GM21737 (cell line): ENCODE data around the gene ZDHHC11B.
"Not testable (repeated sequence)": the region's sequence is repeated elsewhere in the genome, so short reads cannot be mapped to it uniquely, and the experiment has no call there.

Experiments
- ATAC-seq: cut with Tn5 transposase; IDR thresholded peaks from one replicate; pipeline ENCODE4 v1.9.1; 2021; ENCODE audit warnings: mild to moderate bottlenecking, moderate library complexity; ENCODE audit not compliant: unreplicated experiment

ZDHHC11B gene

DNA sequence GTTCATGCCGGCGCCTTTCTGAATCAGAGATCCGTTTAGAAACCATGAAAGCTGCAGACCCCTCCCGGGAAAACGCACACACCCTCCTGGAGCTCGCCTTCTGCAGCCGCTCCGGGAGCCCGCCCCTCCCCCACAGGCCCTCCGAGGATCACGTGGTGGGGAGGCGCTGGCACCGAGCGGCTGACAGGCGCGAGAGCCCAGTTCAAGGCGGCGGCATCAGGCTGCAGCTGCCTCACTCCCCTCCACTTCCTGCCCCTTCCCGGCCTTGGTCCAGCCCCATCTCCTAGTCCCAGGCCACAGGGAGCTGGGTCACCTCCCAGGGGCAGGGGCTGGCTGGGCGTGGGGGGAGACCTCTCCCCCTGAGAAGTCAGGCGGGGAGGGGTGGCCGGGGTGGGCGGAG lies 93.5 kb downstream of the ZDHHC11B start:
- ATAC-seq = not testable (repeated sequence)

DNA sequence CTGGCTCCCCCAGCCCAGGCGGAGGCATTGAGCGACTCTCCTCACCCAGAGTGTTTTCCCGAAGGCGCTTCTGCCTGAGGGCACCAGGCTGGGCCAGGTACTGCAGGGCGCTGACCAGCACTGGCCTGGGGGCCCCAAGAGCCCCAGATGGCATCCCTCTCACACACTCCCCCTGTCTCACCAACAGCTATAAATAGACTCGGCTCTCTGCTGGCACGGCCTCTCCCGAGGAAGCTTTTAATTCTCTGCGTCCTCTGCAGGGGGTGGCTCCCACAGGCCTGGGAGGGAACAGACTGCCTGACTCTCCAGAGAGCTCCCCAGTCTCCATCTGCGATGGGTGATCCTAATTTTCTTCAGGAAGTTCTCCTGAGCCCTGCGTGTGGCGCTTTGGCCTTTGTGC lies 94.2 kb downstream of the ZDHHC11B start:
- not testable (repeated sequence) for ATAC-seq

DNA sequence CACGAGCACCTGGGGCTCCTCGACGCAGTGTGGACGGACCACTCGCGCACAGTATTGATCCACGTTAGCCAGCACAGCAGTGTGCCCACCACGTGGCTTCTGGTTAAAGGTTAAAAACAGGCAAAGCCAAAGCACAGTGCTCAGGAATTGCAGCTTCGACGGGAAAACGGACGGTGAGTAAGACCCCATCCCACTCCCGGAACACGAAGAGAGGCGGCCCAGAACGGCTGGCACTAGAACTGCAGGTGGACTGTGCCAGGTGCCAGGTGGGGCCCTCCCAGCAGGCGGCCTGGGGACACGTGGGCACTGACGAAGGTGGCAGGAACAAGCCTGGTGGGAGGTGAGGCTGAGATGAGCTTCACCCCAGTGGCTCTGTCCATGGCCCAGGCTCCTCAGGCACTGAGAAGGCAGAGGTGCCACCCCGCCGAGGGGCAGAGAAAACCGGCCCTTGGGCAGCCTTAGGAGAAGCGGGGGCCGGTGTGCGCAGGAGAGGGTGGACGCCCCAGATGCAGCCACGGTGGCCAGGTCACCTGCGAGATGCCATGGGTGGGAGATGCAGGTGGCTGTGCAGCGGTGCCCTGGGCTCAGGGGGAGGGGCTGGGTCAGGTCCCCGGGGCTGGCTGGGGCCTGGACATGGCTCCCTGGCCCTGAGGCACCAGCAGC lies 96.0 kb downstream of the ZDHHC11B start:
- ATAC-seq = not testable (repeated sequence)

DNA sequence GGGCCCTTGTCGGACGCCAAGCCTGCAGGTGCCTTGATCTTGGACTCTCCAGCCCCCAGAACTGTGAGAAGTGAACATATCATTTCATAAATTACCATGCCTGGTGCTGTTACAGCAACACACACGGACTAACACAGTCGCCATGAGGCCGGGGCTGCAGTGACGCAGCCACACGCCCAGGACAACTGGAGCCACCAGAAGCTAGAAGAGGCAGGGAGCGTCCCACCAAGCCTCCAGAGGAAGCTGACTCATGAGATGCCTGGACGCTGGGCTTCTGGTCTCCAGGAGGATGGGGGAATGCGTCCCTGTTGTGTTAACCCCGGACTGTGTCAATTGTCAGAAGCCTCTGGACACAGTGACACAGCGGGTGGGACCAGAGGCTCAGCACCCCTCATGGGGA lies 97.6 kb downstream of the ZDHHC11B start:
- ATAC-seq = not testable (repeated sequence)

DNA sequence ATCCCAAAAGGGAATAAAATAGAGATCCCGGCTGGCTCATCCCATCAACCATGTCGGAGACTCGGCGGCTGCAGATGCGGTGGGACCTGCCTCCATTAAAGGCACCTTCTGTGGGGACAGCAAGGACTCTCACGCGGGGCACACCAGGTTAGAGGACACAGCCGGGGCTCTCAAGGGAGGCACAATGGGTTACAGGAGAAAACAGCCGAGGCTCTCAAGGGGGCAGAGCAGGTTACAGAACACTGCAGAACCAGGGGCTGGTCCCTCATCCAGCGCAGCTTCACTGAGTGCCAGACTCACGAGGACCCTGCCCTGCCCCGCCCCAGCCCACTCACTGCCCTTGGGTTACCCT lies 98.4 kb downstream of the ZDHHC11B start:
- not testable (repeated sequence) for ATAC-seq

DNA sequence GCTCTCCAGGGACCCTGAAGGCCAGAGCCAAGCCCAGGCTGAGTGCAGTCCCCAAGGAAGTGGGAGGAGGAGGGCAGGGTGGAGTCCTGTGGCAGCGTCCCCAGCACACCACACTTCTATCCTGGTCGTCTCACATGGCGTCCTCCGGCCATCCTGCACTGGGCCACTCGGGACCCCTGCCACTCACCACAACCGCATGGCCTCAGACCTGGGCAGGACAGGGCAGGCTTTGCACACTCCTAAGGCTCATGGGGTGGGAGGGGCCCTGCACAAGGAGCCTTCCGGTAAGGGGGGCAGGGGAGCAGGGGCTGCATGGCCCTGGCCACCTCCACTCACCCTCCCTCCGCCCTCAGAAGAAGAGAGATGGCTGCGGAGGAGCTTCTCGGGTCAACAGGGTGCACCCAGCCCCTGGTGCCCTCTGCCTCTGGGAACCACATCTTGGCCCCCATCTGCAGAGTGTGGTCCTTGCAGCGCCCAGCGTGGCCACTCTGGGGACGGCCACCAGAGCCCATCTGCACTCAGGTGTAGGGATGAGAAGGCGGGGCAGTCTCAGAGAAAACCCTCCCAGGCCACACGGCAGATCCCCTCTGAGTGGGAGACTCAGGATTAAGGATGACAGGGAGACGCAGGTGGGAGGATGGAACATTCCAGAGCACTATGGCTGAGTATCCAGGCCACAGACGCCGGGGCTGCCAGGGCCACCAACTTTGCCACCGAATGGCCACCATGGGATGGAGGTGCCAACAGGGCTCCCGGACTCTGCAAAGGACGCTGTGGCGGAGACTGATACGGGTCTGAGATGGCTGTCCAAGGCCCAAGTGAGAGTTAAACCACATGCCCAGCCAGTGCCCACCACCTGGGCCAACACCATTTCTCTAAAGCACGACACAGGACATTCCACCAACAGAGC lies 99.0 kb downstream of the ZDHHC11B start:
- no peak for ATAC-seq

DNA sequence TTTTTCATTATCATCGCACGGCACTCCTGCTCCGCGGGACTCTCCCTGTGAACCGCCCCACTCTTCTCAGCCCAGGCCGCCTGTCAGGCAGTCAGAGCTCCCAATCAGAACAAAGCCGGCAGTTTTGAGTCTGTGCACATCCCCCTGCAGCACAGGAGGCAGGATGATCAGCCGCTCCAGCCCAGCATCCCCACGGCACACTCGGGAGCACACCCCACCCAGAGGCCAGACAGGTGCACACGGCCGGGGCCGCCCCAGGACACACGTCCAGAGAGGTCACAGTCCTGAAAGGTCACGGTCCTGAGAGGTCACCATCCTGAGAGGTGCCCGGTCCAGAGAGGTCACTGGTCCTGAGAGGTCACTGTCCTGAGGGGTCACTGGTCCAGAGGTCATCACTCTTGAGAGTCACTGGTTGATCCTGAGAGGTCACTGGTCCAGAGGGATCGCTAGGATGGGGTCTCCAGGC lies 99.7 kb downstream of the ZDHHC11B start:
- no peak for ATAC-seq

DNA sequence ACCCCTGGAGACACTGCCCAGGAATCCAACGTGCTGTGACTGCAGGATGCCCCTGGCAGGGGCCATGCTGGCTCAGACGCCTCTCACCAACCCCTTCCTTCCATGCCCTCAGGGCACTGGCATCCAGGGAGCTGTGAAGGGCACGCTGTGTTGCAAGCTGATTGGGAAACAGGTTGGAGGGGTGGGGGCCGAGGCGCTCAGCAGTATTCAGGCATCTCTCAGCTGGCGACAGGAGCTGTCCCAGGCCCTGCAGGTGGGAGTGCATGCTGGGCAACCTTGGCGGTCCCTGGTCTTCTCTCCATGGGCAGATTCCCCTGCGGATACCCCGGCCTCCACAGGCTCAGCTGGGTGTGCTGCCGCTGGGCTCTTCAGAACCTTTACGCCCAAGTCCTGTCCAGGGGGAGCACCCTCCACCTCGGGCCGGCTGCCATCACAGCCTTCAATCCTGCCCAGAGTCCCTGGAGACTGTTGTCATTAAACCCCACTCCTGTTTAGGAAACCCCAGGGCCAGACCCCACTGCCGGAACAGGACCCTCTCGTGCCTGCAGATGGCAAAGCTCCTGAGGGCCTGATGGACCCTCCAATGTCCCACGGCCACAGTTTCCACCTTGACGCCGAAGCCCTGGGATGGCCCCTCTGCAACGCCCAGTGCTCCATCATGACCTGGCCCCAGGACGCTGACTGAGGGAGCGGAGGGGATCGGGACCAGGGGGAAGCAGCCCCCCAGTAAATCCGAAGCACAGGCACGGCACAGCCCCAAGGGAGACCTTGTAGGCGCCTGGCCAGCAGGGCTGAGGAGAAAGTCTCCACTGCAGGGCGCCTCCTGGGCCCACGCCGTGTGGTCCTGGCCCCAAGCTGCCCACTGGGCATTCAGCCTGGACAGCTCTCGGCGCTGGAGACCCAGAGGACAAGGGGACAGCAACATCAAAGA lies 100.7 kb downstream of the ZDHHC11B start:
- ATAC-seq = no peak

DNA sequence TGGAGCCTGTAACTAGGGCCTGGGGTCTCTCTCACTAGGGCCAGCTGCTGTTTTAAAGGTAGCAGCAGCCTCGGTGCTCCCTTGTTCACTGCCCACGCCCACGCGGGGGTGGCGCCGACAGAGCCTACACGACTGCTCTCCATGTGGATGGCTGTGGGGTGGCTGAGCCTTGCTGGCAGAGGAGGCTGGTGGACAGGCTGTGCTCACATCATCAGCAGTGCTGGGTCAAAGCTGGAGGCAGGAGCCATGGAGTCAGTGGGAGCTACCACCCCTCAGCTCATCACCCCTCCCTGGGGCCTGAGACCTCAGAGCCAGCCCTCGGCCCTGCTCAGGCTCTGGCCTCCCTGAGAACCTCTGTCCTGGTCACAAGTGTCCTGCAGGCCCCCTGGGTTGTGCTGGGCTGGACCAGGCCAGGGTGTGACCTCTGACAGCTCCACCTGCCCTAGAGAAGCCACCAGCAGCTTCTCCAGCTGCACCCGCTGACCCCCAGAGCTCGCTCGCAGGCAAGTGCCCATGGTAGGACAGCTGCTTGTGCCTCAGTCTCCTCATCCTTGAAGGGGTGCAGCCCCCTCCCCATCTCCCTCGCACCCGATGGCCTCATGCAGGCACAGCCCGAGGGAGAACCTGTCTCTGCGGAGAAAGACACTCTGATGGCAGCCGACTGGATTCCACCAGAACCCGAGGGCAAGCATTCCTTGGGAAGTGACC lies 101.7 kb downstream of the ZDHHC11B start:
- ATAC-seq = not testable (repeated sequence)

DNA sequence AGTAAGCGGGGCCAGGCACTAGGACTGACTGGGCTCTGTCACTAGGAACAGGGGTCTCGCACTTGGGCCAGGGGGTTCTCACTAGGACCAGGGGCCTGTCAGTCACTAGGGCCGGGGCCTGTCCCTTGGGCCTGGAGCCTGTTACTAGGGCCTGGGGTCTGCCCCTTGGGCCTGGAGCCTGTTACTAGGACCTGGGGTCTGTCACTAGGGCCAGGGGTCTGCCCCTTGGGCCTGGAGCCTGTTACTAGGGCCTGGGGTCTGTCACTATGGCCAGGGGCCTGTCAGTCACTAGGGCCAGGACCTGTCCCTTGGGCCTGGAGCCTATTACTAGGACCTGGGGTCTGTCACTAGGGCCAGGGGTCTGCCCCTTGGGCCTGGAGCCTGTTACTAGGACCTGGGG lies 102.3 kb downstream of the ZDHHC11B start:
- not testable (repeated sequence) for ATAC-seq

DNA sequence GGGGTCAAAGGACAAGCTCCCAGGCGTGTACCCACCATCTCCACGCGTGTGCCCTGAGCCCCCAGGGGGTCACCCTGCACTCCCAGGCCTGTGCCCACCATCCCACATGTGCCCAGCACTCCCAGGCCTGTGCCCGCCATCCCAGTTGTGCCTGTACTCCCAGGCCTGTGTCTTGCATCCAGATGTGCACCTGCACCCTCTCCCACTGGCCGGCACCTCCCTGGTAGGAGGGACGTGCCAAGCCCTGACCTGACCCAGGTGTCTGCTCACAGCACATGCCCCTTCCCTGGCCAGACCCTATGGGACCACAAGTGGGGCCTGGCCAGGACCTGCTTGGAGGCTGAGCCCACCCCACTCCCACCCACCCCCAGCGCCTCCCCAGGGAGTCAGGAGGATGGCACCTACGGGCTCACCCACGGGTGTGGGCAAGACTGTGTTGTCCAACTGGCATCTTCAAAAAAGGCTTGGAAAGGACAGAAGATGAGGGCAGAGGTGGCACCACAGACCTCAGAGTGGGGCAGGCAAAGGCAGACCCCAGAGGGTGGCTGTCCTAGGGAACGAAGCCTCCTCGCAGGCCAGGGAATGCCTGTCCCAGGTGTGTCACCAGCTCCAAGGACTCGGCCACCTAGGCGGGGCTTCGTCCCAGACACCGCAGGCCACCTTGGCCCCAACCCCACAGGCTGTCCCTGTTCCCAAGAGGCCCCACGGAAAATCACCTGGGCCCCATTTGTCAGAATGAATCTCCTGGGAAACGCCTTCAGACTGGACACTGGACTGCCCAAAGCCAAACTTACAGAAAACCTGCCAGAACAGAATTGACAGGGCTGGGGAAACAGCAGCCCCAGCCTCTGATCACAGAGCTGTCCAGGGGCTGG lies 103.0 kb downstream of the ZDHHC11B start:
- not testable (repeated sequence) for ATAC-seq

DNA sequence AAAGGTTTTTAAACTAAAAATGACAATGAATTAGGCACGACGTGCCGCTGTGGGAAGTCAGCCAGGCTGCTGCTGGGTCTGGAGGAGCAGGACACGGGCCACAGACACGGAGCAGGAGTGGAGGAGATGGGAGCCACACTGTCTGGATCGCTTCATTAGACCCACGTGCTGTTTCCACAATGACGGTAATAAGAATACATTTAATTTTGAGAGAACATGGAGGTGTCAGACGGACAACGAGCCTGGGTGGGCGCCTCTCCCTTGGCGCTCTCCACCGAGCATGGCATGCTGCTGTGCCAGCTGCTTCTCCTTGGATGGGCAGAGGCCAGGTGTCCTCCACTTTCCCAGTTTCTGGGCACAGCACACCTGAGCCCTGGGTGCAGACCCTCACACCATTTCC lies 103.7 kb downstream of the ZDHHC11B start:
- ATAC-seq = not testable (repeated sequence)

DNA sequence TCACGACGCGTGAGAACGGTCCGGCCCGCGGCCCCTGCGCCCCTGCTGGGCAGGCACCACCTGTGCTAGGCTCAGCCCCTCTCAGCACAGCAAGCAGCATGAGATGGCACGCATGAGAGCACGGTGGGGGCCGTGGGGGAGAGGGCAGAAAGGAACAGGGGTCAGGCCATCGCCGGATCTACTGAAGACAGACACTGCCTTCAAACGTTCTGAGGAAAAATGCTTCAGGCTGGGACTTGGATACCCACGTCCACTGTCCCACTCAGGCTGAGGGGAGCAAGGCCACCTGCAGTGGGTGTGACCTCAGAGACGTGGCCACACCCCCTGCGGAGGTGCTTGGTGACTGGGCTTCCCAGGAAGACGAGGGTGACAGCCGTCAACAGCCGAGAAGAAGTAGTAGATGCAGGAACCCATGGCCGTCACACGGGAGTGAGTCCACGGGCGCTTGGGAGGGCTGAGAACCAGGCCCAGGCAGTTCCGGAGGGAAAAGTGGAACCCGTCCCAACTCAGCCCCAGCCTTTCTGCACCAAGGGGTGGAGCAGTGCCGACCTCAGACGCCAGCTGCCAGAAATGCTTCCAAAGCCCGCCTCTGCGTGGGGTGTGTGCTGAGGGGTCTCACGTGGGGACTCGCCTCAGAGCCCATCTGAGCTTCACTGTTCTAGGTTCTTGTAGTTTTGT lies 104.3 kb downstream of the ZDHHC11B start:
- not testable (repeated sequence) for ATAC-seq

DNA sequence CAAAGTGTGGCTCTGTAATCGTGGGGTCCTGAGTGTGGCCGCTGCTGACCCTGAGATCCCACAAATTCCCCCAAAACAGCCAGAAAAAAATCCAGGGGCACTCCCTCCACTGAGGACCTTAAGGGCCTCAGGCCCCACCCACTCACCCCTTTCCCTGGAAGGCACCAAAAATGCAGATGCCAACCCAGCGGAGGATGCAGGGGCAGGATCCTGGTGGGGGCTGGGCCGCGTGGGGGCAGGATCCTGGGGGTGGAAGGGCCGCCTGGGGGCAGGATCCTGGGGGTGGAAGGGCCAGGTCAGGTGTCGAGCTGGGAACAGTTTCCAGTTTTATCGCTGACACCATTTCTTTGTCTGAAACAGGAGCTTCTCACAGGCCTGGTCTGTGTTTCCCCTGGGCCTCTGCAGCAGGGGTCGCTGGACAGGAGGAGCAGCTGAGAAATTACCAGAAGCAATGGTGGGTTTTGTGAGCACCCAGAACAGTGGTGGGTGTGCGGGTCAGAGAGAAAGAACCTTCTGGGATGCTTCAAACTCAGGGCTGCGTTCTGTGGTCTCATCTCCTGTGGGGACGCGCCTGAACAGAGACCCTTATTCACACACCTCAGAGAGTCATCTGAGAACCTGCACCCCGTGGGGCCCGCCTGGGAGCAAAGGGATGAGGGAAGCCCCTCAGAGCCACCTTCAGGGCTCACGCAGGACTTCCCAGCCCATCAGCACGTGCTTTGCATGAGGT lies 105.2 kb downstream of the ZDHHC11B start:
- not testable (repeated sequence) for ATAC-seq

DNA sequence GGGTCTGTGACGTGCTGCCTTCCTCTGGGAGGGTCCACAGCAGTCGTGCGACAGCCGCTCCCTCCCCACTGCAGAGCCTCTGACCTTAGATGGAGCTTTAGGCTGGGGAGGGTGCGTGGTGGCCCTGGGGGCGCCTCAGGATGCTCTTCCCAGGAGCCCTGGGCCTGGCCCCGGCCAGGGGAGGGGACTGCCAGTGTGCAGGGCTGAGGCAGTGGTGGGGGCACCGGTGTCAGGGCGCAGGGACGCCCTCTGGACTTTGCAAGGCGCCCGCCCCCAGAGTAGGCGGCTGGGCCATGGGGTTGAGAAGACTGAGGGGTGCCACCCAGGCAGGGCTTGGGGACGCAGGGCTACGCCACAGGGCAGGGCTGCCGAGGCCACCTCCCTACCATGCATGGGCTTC lies 106.0 kb downstream of the ZDHHC11B start:
- not testable (repeated sequence) for ATAC-seq

DNA sequence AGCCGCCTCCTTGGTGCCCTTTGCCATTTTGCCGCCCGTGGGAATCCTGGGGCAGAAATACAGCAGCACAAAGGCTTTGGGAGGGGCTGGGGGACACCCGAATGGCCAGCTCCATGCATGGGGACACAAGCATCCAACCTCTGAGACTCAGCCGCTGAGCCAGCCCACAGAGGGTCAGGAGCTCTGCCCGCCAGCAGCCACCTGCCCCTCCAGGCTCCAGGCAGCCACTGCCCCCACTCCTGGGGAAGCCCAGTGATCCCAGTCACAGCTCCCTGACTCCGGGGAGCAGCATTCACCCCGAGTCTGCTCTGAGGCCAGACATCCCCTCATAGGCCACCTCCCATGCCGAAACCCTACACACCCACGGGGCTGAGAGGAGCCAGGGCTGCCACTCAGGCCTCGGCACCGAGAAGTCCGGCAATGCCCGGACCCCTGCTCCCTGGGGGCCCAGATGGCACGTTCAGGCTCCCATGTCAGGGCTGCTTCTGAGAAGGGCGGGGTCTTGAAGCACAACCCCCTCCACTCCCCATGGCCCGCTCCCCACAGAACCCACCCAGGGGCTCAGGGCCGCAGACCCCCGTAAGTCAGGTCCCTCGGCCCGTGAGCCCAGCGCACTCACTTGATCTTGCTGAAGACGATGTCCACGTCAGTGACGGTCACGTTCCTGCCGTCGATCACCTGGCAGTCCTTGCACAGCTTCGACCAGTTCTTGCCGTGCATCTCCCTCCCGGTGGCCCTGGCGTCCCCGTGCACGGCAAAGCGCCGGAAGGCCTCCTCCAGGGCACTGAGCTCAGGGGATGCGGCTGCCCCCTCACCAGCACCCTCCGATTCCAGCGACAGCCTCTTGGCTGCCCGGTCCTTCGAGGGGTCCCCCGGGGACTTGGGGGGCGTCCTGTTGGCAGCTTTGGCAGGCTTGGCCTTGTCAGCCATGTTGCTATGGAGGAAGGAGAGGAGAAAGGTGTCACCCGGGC lies 107.1 kb downstream of the ZDHHC11B start:
- no peak for ATAC-seq

DNA sequence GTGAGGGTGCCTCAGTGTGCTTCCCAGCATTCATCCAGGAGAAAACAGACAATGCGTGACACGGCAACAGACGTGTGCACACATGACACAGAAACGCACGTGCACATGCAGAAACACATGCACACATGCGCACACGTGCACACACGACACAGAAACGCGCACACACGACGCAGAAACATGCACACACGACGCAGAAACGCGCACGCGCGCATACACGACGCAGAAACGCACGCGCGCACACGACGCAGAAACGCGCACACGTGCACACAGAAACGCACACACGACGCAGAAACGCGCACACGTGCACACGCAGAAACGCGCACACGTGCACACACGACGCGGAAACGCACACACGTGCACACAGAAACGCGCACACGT lies 107.8 kb downstream of the ZDHHC11B start:
- no peak for ATAC-seq
